Ishikawa (cell line): Measurements from ENCODE around the gene PPM1N.
A peak's percentile ranks its signal among the peaks of the same experiment; 100 is the strongest.

Experiments used
- CEBPB ChIP-seq: IDR thresholded peaks from 2 replicates; pipeline ENCODE4 v1.6.1; 2012
- CREB1 ChIP-seq: IDR thresholded peaks from 2 replicates; pipeline ENCODE4 v1.6.1; 2012; ENCODE audit warnings: low read depth
- EGR1 ChIP-seq: IDR thresholded peaks from 2 replicates; pipeline ENCODE4 v1.6.1; 2012
- EP300 ChIP-seq: IDR thresholded peaks from 2 replicates; pipeline ENCODE4 v1.6.1; 2012; ENCODE audit warnings: borderline replicate concordance
- FOXM1 ChIP-seq: IDR thresholded peaks from 2 replicates; pipeline ENCODE4 v1.6.1; 2012; ENCODE audit warnings: low read depth, borderline replicate concordance
- MAX ChIP-seq: IDR thresholded peaks from 2 replicates; pipeline ENCODE4 v1.6.1; 2012
- NFIC ChIP-seq: IDR thresholded peaks from 2 replicates; pipeline ENCODE4 v1.6.1; 2012
- RAD21 ChIP-seq: IDR thresholded peaks from 2 replicates; pipeline ENCODE4 v1.6.1; 2012; ENCODE audit warnings: low read depth
- REST ChIP-seq: IDR thresholded peaks from 2 replicates; pipeline ENCODE4 v1.6.1; 2012; ENCODE audit warnings: low read depth, mild to moderate bottlenecking
- TAF1 ChIP-seq: IDR thresholded peaks from 2 replicates; pipeline ENCODE4 v1.6.1; 2012; ENCODE audit warnings: low read depth, mild to moderate bottlenecking
- TCF12 ChIP-seq: IDR thresholded peaks from 2 replicates; pipeline ENCODE4 v1.6.1; 2012; ENCODE audit warnings: low read depth
- TEAD4 ChIP-seq: IDR thresholded peaks from 2 replicates; pipeline ENCODE4 v1.6.1; 2012
- USF1 ChIP-seq: IDR thresholded peaks from 2 replicates; pipeline ENCODE4 v1.6.1; 2012
- YY1 ChIP-seq: IDR thresholded peaks from 2 replicates; pipeline ENCODE4 v1.6.1; 2012; ENCODE audit warnings: low read depth
- ZBTB7A ChIP-seq: IDR thresholded peaks from 2 replicates; pipeline ENCODE4 v1.6.1; 2012; ENCODE audit warnings: low read depth

The PPM1N gene

GRCh38 chr19:45497791-45498190, 452 bp upstream of the PPM1N start:
- TF ChIP-seq ZBTB7A (no peak), TAF1 (no peak), EP300 (no peak), CEBPB (no peak), CREB1 (no peak), YY1 (no peak), TEAD4 (no peak), USF1 (no peak), MAX (no peak), REST (no peak), TCF12 (no peak), NFIC (no peak), EGR1 (no peak), FOXM1 (no peak), RAD21 (no peak)

GRCh38 chr19:45499196-45500180, 1.2 kb downstream of the PPM1N start:
- TF ChIP-seq EGR1 (no peak), TAF1 (no peak), CREB1 (no peak), RAD21 (no peak), MAX (peak; percentile 94), YY1 (no peak), CEBPB (no peak), USF1 (no peak), EP300 (no peak), TEAD4 (no peak), TCF12 (peak; percentile 18; the same call in 1 of the 2 replicates)

GRCh38 chr19:45500918-45501729, 2.9 kb downstream of the PPM1N start:
- no peak for TF ChIP-seq CEBPB

- TF ChIP-seq USF1 (peak; percentile 75), REST (no peak), CREB1 (no peak), RAD21 (no peak), ZBTB7A (no peak)
Measured at GRCh38 chr19:45501730-45502014, 3.4 kb downstream of the PPM1N start.

- TF ChIP-seq TEAD4 (no peak), TCF12 (no peak), CREB1 (no peak), YY1 (no peak), EGR1 (no peak), FOXM1 (no peak), REST (no peak), NFIC (no peak), ZBTB7A (no peak), USF1 (no peak), TAF1 (no peak), MAX (no peak), CEBPB (no peak), RAD21 (no peak), EP300 (no peak)
Measured at GRCh38 chr19:45502111-45502510, 3.9 kb downstream of the PPM1N start.
